Ovary (tissue), 3 donors: Measurements from ENCODE around the gene NCSTN.

ENCODE experiments used
- EP300 ChIP-seq: sonication (generic); formaldehyde crosslinking; IDR thresholded peaks from one replicate; pipeline ENCODE4 v1.6.1; 2017; ENCODE audit warnings: antibody characterized with exemption
- POLR2A ChIP-seq: fragments of 450-650 bp; IDR thresholded peaks from one replicate; pipeline ENCODE4 v1.6.1; 2017; ENCODE audit warnings: antibody characterized with exemption, mild to moderate bottlenecking, moderate library complexity
- TF ChIP-seq, protein P1 (sequence below), 3 donors: fragments of 450-650 bp in 2 of 3; fragments of 200-600 bp in 1 of 3; IDR thresholded peaks; one replicate each; pipeline versions ENCODE4 v1.5.1 to v1.8.0; 2016 to 2022; ENCODE audit warnings: antibody characterized with exemption in 3 of 3, mild to moderate bottlenecking in 1 of 3
- donor health status: DM: no; HTN: no; CAD: no.

DNA sequence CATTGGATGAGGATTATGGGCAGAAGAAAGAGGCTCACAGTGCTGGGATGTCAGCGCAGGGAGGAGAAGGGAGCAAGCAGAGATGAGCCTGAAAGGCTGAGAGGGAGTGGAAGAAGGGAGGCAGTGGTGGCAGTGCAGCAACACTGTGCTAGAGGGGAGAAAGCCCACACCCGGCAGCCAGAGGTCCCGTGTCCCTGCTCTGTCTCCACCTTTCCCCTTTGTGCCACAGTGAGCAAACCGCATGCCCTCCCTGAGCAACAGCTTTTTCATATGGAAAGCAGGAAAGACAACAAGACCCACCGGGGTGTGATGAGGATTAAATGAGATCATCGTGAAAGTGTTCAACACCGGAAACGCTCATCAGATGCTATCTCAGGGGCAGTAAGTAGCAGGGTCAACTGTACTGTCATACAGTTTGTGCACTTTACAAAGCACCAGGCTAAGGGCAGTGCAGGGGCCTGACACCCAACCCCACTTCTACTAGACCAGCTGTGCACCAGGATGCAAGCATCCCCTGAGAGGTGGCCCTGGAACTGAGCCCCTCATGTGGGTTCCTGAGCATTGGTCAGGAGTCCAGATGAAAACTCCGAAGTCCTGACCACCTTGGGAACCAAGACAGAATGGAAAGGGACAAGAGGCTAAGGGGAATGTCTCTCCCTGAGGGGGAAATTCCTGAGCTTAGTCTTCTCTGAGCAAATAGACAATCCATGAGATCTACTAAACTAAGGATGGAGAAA lies 32.8 kb downstream of the NCSTN start:
- TF ChIP-seq POLR2A (no peak), EP300 (no peak)
- TF ChIP-seq, protein P1, sequence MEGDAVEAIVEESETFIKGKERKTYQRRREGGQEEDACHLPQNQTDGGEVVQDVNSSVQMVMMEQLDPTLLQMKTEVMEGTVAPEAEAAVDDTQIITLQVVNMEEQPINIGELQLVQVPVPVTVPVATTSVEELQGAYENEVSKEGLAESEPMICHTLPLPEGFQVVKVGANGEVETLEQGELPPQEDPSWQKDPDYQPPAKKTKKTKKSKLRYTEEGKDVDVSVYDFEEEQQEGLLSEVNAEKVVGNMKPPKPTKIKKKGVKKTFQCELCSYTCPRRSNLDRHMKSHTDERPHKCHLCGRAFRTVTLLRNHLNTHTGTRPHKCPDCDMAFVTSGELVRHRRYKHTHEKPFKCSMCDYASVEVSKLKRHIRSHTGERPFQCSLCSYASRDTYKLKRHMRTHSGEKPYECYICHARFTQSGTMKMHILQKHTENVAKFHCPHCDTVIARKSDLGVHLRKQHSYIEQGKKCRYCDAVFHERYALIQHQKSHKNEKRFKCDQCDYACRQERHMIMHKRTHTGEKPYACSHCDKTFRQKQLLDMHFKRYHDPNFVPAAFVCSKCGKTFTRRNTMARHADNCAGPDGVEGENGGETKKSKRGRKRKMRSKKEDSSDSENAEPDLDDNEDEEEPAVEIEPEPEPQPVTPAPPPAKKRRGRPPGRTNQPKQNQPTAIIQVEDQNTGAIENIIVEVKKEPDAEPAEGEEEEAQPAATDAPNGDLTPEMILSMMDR (IDR thresholded peaks at IDR 0.05) = no peak
